ENCODE data around the gene SNCA.

SNCA gene

DNA sequence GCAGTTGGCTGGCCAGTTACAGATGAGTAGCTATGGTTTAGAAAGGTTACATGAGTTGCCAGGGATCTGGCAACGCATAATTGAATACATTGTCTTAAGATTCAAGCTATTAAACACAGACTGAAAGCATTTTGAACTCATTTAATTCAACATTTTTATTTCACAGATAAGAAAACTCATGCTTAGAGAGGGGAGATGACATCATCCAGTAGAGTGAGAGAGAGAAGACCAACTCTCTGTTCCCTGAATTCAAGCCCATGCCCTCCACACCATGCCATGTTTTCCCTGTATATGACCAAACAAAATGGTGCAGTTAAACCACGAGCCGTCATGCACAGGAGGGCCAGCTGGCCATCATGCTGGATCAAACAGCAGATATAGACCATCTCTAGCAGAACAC is 22.6 kb downstream of the SNCA start:
- H3K36me3 ChIP-seq (ENCODE audit: insufficient read depth, insufficient read length, low read length): no peaks in the 10 kb centered on the region
- H3K27me3 ChIP-seq (ENCODE audit: insufficient read depth, insufficient read length): no peaks in the 10 kb centered on the region
- no peak for TF ChIP-seq YY1 (IDR thresholded peaks at IDR 0.05; ENCODE audit: insufficient read depth, insufficient read length)
- TF ChIP-seq ZNF274 (IDR thresholded peaks at IDR 0.05; ENCODE audit: low read depth, low read length): no peak
- no peak for TF ChIP-seq SUZ12 (IDR thresholded peaks at IDR 0.05; ENCODE audit: extremely low read depth, insufficient read depth, insufficient read length)
- H3K4me3 ChIP-seq (ENCODE audit: insufficient read length, low read depth): no peak overlapping the region
- no peak for DNase-seq (ENCODE audit: low read depth, low spot score)
- no peak overlapping the region for H3K9ac ChIP-seq (ENCODE audit: insufficient read length, low read depth)
- H3K9me3 ChIP-seq (ENCODE audit: insufficient read depth, low read length): no peaks in the 10 kb centered on the region
- no peaks in the 10 kb centered on the region for H3K4me1 ChIP-seq (ENCODE audit: insufficient read depth, insufficient read length)

DNA sequence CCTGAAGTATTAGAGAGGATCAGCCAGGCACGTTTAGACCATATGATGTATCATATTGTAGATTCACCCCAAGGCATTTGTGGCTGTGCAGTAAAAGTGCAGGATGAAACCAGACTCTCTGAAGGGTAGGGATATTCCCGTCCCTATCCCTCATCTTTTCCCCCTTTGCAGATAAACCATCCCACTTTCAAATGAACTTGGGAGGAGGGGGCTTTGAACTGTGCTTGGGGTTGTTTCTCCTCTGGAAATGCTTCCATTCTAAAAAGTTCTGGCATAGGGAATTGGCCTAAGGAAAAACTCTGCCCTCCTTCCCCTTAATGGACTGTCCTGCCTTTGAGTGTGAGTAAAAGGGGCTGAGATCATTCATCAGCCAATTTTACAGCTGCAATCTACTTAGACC is 23.8 kb downstream of the SNCA start:
- Histone ChIP-seq H3K27me3 (ENCODE audit: insufficient read depth, insufficient read length) (no peaks in the 10 kb centered on the region), H3K9me3 (ENCODE audit: insufficient read depth, low read length) (no peaks in the 10 kb centered on the region), H3K36me3 (ENCODE audit: insufficient read depth, insufficient read length, low read length) (no peaks in the 10 kb centered on the region), H3K9ac (ENCODE audit: insufficient read length, low read depth) (no peak overlapping the region), H3K4me3 (ENCODE audit: insufficient read length, low read depth) (no peak overlapping the region), H3K4me1 (ENCODE audit: insufficient read depth, insufficient read length) (no peaks in the 10 kb centered on the region)
- TF ChIP-seq SUZ12 (IDR thresholded peaks at IDR 0.05; ENCODE audit: extremely low read depth, insufficient read depth, insufficient read length) (no peak), ZNF274 (IDR thresholded peaks at IDR 0.05; ENCODE audit: low read depth, low read length) (no peak), YY1 (IDR thresholded peaks at IDR 0.05; ENCODE audit: insufficient read depth, insufficient read length) (no peak)
- no peak for DNase-seq (ENCODE audit: low read depth, low spot score)

DNA sequence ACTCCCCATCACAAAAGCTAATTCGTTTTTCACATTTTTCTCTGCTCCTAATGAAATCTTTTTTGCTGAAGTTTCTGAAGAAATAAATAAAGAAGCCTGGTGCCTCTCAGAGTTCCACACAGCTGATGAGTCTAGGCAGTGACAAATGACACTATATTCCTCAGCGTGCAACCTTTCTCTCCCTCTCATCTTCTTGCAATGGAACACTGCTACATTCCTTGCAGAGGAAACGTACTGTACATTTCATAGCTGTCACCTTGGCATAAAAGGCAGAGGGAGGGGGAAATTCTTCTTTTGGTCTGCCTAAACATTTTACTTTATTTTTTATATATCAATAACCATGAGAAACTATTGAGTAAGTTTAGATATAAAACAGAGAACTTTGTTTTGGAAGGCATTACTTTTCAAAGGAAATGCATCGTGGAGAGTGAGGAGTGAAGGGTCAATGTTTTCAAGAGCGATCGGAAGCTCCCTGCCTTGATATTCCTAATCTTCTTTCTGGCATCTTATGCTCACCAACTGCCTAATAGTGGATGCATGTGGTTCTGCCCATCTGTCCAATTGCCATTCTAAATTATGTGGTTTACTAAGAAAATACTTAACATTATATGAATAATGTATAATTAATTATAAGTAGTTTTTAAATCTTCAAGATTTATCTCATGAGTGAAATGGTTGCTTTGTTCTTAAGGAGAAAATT is 29.4 kb downstream of the SNCA start:
- no peak for TF ChIP-seq ZNF274 (IDR thresholded peaks at IDR 0.05; ENCODE audit: low read depth, low read length)
- TF ChIP-seq YY1 (IDR thresholded peaks at IDR 0.05; ENCODE audit: insufficient read depth, insufficient read length): no peak
- TF ChIP-seq SUZ12 (IDR thresholded peaks at IDR 0.05; ENCODE audit: extremely low read depth, insufficient read depth, insufficient read length): no peak
- no peaks in the 10 kb centered on the region for H3K4me1 ChIP-seq (ENCODE audit: insufficient read depth, insufficient read length)
- H3K9me3 ChIP-seq (ENCODE audit: insufficient read depth, low read length): no peaks in the 10 kb centered on the region
- no peak for DNase-seq (ENCODE audit: low read depth, low spot score)
- H3K9ac ChIP-seq (ENCODE audit: insufficient read length, low read depth): no peak overlapping the region
- H3K36me3 ChIP-seq (ENCODE audit: insufficient read depth, insufficient read length, low read length): no peaks in the 10 kb centered on the region
- no peaks in the 10 kb centered on the region for H3K27me3 ChIP-seq (ENCODE audit: insufficient read depth, insufficient read length)
- H3K4me3 ChIP-seq (ENCODE audit: insufficient read length, low read depth): no peak overlapping the region

DNA sequence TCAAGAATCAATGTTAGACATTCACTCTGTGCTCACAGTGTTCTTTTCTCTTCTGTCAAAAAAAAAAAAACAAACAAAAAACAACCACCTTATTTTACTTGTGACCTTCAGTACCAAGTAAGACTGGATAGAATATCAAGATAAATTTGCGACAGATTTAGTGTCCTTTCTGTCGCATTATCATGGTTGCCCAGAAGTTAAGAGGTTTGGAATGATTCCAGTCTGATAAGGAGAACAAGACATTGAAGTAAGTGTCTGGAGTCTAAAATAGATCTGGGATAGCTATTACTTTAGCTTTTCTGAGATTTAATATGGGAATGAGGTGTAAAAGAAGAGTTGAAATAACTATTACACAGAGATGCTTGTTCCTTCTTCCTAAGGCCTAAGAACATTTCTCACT is 31.7 kb downstream of the SNCA start:
- Histone ChIP-seq H3K36me3 (ENCODE audit: insufficient read depth, insufficient read length, low read length) (no peaks in the 10 kb centered on the region), H3K9me3 (ENCODE audit: insufficient read depth, low read length) (no peaks in the 10 kb centered on the region), H3K27me3 (ENCODE audit: insufficient read depth, insufficient read length) (no peaks in the 10 kb centered on the region), H3K4me3 (ENCODE audit: insufficient read length, low read depth) (no peak overlapping the region), H3K4me1 (ENCODE audit: insufficient read depth, insufficient read length) (no peaks in the 10 kb centered on the region), H3K9ac (ENCODE audit: insufficient read length, low read depth) (no peak overlapping the region)
- DNase-seq (ENCODE audit: low read depth, low spot score): no peak
- TF ChIP-seq ZNF274 (IDR thresholded peaks at IDR 0.05; ENCODE audit: low read depth, low read length): no peak
- no peak for TF ChIP-seq SUZ12 (IDR thresholded peaks at IDR 0.05; ENCODE audit: extremely low read depth, insufficient read depth, insufficient read length)
- TF ChIP-seq YY1 (IDR thresholded peaks at IDR 0.05; ENCODE audit: insufficient read depth, insufficient read length): no peak

DNA sequence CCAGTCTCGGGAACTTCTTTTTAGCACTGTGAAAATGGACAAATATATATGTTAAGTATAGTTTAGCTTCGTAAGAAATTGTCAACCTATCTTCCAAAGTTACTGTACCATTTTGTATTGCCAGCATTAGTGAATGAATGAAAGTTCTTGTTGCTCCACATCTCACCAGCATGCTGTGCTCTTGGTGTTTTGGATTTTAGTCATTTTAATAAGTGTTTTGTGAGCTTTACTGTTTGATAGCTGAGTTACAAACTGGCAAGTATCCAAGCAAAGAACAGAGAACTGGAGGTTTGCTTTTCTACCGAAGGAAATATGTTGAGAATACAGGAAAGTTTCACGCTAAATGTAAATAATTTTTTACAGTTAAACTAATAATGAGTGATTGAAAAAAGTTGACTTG is 33.0 kb downstream of the SNCA start:
- H3K4me3 ChIP-seq (ENCODE audit: insufficient read length, low read depth): no peak overlapping the region
- H3K36me3 ChIP-seq (ENCODE audit: insufficient read depth, insufficient read length, low read length): no peaks in the 10 kb centered on the region
- no peak for DNase-seq (ENCODE audit: low read depth, low spot score)
- no peaks in the 10 kb centered on the region for H3K27me3 ChIP-seq (ENCODE audit: insufficient read depth, insufficient read length)
- no peak for TF ChIP-seq ZNF274 (IDR thresholded peaks at IDR 0.05; ENCODE audit: low read depth, low read length)
- no peak for TF ChIP-seq YY1 (IDR thresholded peaks at IDR 0.05; ENCODE audit: insufficient read depth, insufficient read length)
- no peak for TF ChIP-seq SUZ12 (IDR thresholded peaks at IDR 0.05; ENCODE audit: extremely low read depth, insufficient read depth, insufficient read length)
- H3K9ac ChIP-seq (ENCODE audit: insufficient read length, low read depth): no peak overlapping the region
- H3K4me1 ChIP-seq (ENCODE audit: insufficient read depth, insufficient read length): no peaks in the 10 kb centered on the region
- H3K9me3 ChIP-seq (ENCODE audit: insufficient read depth, low read length): no peaks in the 10 kb centered on the region

DNA sequence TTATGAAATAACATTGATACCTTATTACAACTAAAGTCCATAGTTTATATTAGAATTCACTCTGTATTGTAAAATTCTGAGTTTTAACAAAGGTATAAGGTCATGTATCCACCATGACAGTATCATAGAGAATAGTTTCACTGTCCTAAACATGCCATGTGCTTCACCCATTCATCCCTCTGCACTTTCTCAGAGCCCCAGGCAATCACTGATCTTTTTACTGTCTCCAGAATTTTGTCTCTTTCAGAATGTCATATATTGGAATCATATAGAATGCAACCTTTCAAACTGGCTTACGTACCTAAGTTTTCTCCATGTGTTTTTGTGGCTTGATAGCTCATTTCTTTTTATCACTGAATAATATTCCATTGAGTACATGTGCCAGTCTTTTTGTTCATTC is 33.9 kb downstream of the SNCA start:
- no peak overlapping the region for H3K9ac ChIP-seq (ENCODE audit: insufficient read length, low read depth)
- no peaks in the 10 kb centered on the region for H3K9me3 ChIP-seq (ENCODE audit: insufficient read depth, low read length)
- no peaks in the 10 kb centered on the region for H3K36me3 ChIP-seq (ENCODE audit: insufficient read depth, insufficient read length, low read length)
- DNase-seq (ENCODE audit: low read depth, low spot score): no peak
- no peak for TF ChIP-seq YY1 (IDR thresholded peaks at IDR 0.05; ENCODE audit: insufficient read depth, insufficient read length)
- TF ChIP-seq SUZ12 (IDR thresholded peaks at IDR 0.05; ENCODE audit: extremely low read depth, insufficient read depth, insufficient read length): no peak
- TF ChIP-seq ZNF274 (IDR thresholded peaks at IDR 0.05; ENCODE audit: low read depth, low read length): no peak
- no peaks in the 10 kb centered on the region for H3K27me3 ChIP-seq (ENCODE audit: insufficient read depth, insufficient read length)
- H3K4me1 ChIP-seq (ENCODE audit: insufficient read depth, insufficient read length): no peaks in the 10 kb centered on the region
- no peak overlapping the region for H3K4me3 ChIP-seq (ENCODE audit: insufficient read length, low read depth)

DNA sequence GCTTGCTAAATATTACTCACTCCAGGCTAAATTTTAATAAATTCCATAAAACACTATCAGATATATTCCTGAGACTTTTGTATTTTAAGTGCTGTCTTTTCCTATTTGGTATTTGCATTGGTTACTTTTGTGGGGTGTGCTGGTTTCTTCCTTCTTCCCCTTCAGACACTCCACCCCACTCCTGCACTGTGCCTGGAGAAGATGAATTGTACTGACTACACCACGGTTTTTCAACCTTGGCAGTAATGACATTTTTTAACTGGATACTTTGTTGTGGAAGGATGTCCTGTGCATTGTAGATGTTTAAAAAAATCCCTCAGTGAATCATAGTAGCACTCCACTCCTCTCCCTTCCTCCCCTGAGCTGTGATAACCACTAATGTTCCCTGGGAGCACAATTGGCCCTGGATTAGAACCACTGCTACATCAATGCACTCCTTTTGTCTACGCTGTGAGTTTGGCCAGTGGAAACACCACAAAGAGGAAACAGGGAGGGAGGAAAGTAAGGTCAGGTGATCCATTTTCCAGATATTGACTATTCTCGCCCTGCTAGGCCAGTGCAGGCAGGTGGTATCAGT is 36.3 kb downstream of the SNCA start:
- no peak for TF ChIP-seq ZNF274 (IDR thresholded peaks at IDR 0.05; ENCODE audit: low read depth, low read length)
- TF ChIP-seq YY1 (IDR thresholded peaks at IDR 0.05; ENCODE audit: insufficient read depth, insufficient read length): no peak
- no peak for TF ChIP-seq SUZ12 (IDR thresholded peaks at IDR 0.05; ENCODE audit: extremely low read depth, insufficient read depth, insufficient read length)
- Histone ChIP-seq H3K27me3 (ENCODE audit: insufficient read depth, insufficient read length) (no peaks in the 10 kb centered on the region), H3K4me1 (ENCODE audit: insufficient read depth, insufficient read length) (no peaks in the 10 kb centered on the region), H3K36me3 (ENCODE audit: insufficient read depth, insufficient read length, low read length) (no peaks in the 10 kb centered on the region), H3K9ac (ENCODE audit: insufficient read length, low read depth) (no peak overlapping the region), H3K4me3 (ENCODE audit: insufficient read length, low read depth) (no peak overlapping the region), H3K9me3 (ENCODE audit: insufficient read depth, low read length) (no peaks in the 10 kb centered on the region)
- no peak for DNase-seq (ENCODE audit: low read depth, low spot score)

All from NT2/D1 (cell line).